ENCODE data around the gene NELFCD. TPM values are rescaled to one million over a fixed set of nuclear protein-coding genes. Genes with fewer than 3 reads are reported as not detected.

Gene NELFCD
- total RNA-seq, 1 donor = 46.7 TPM

- H3K27ac ChIP-seq (ENCODE audit: low read depth, low read length) = peak overlapping the region; percentile 78
- H3K4me1 ChIP-seq (ENCODE audit: insufficient read depth, low read length) = peaks cover 21% of the 10 kb centered on the region
- peak; percentile 91 for DNase-seq (ENCODE audit: insufficient read length, low spot score, missing footprints)
- no peak for TF ChIP-seq CTCF (IDR thresholded peaks at IDR 0.05; ENCODE audit: extremely low read depth, low read depth, low read length)
- H3K79me2 ChIP-seq (ENCODE audit: insufficient read depth, low read length) = peaks cover 57% of the 10 kb centered on the region
- peaks cover 40% of the 10 kb centered on the region for H3K36me3 ChIP-seq (ENCODE audit: insufficient read depth, low read length)
- H3K9me3 ChIP-seq (ENCODE audit: low read depth, low read length) = no peaks in the 10 kb centered on the region
- peak overlapping the region; percentile 90 for H3K4me3 ChIP-seq (ENCODE audit: insufficient read depth, low read length)
- H3K27me3 ChIP-seq (ENCODE audit: insufficient read depth, low read length) = no peaks in the 10 kb centered on the region
- H2AFZ ChIP-seq (ENCODE audit: low read length) = no peak overlapping the region
- H4K20me1 ChIP-seq (ENCODE audit: insufficient read depth, low read length) = peaks cover 24% of the 10 kb centered on the region
- H3K4me2 ChIP-seq (ENCODE audit: insufficient read depth, low read length) = peak overlapping the region; percentile 92
These were observed 23.9 kb downstream of the NELFCD start for GRCh38 chr20:59004763-59005522.

GRCh38 chr20:59005523-59006166 lies 24.6 kb downstream of the NELFCD start:
- TF ChIP-seq CTCF (IDR thresholded peaks at IDR 0.05; ENCODE audit: extremely low read depth, low read depth, low read length) = no peak
- Histone ChIP-seq H3K4me3 (ENCODE audit: insufficient read depth, low read length) (peak overlapping the region; percentile 90), H3K4me1 (ENCODE audit: insufficient read depth, low read length) (peaks cover 25% of the 10 kb centered on the region), H3K27me3 (ENCODE audit: insufficient read depth, low read length) (no peaks in the 10 kb centered on the region), H3K9me3 (ENCODE audit: low read depth, low read length) (no peaks in the 10 kb centered on the region), H3K4me2 (ENCODE audit: insufficient read depth, low read length) (peak overlapping the region; percentile 92), H2AFZ (ENCODE audit: low read length) (peak overlapping the region; percentile 74), H3K27ac (ENCODE audit: low read depth, low read length) (peak overlapping the region; percentile 78), H3K79me2 (ENCODE audit: insufficient read depth, low read length) (peaks cover 57% of the 10 kb centered on the region), H3K36me3 (ENCODE audit: insufficient read depth, low read length) (peaks cover 35% of the 10 kb centered on the region), H4K20me1 (ENCODE audit: insufficient read depth, low read length) (peaks cover 24% of the 10 kb centered on the region)
- DNase-seq (ENCODE audit: insufficient read length, low spot score, missing footprints) = peak; percentile 93

- peak overlapping the region; percentile 90 for H3K4me3 ChIP-seq (ENCODE audit: insufficient read depth, low read length)
- peaks cover 32% of the 10 kb centered on the region for H3K4me1 ChIP-seq (ENCODE audit: insufficient read depth, low read length)
- H3K27me3 ChIP-seq (ENCODE audit: insufficient read depth, low read length) = no peaks in the 10 kb centered on the region
- peaks cover 56% of the 10 kb centered on the region for H3K79me2 ChIP-seq (ENCODE audit: insufficient read depth, low read length)
- peak; percentile 94 for DNase-seq (ENCODE audit: insufficient read length, low spot score, missing footprints)
- peak overlapping the region; percentile 74 for H2AFZ ChIP-seq (ENCODE audit: low read length)
- H3K27ac ChIP-seq (ENCODE audit: low read depth, low read length) = peak overlapping the region; percentile 78
- peaks cover 24% of the 10 kb centered on the region for H4K20me1 ChIP-seq (ENCODE audit: insufficient read depth, low read length)
- H3K9me3 ChIP-seq (ENCODE audit: low read depth, low read length) = no peaks in the 10 kb centered on the region
- no peak for TF ChIP-seq CTCF (IDR thresholded peaks at IDR 0.05; ENCODE audit: extremely low read depth, low read depth, low read length)
- H3K4me2 ChIP-seq (ENCODE audit: insufficient read depth, low read length) = peak overlapping the region; percentile 92
- peaks cover 30% of the 10 kb centered on the region for H3K36me3 ChIP-seq (ENCODE audit: insufficient read depth, low read length)
These were observed 25.3 kb downstream of the NELFCD start for GRCh38 chr20:59006167-59006863.

Data from osteoblast (primary cell).